ENCODE data around the gene ACTL6B. TPM values are rescaled to one million over a fixed set of nuclear protein-coding genes. Genes with fewer than 3 reads are reported as not detected.

The ACTL6B gene
- total RNA-seq, 1 donor from 2014 or later = not detected

DNA sequence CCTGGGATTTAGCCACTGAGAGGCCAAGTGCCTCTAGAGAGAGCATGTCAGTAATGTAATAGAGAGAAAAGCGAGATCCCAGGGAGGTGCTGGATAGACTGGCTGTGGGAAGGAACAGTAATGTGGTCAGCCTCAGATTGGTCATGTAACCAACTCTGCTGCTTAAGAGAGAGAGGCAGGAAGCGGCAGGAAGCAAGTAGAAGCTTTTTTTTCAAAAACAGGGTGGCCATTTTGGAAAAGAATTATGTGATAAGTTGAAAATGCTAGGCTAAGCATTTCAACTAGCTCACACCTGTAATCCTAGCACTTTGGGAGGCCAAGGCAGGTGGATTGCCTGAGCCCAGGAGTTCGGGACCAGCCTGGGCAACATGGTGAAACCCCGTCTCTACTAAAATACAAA is 57.8 kb downstream of the ACTL6B start:
- Mint-ChIP-seq H3K9me3 (ENCODE audit: low read depth) (no peaks in the 10 kb centered on the region), H3K4me3 (ENCODE audit: unreplicated experiment) (no peak overlapping the region), H3K27me3 (ENCODE audit: low read depth) (no peaks in the 10 kb centered on the region), H3K27ac (ENCODE audit: unreplicated experiment) (no peak overlapping the region), H3K36me3 (ENCODE audit: low read depth) (no peaks in the 10 kb centered on the region), H3K4me1 (ENCODE audit: low read depth) (peaks cover 18% of the 10 kb centered on the region)
- TF ChIP-seq CTCF (IDR thresholded peaks at IDR 0.05) = no peak
- no peak for DNase-seq (ENCODE audit: low spot score)

DNA sequence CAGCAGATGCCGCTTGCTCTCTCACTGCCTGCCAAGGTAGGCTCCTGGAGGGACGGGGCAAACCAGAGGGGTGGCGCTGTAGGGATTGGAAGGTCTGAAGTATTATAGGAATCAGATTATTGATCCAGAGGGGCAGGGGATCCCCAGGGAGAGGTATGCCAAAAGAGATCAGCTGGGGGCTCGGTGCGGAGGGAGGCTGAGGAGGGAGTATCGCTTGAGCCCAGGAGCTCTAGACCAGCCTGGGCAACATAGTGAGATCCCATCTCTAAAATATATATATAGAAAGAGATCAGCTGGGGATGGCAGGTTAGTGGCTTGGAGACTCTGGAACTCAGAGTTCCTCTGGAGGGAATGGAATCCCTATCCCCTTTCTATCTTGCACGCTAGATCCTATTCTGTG is 61.1 kb downstream of the ACTL6B start:
- Mint-ChIP-seq H3K27ac (ENCODE audit: unreplicated experiment) (no peak overlapping the region), H3K9me3 (ENCODE audit: low read depth) (no peaks in the 10 kb centered on the region), H3K27me3 (ENCODE audit: low read depth) (no peaks in the 10 kb centered on the region), H3K36me3 (ENCODE audit: low read depth) (no peaks in the 10 kb centered on the region), H3K4me1 (ENCODE audit: low read depth) (peaks cover 4% of the 10 kb centered on the region), H3K4me3 (ENCODE audit: unreplicated experiment) (no peak overlapping the region)
- no peak for DNase-seq (ENCODE audit: low spot score)
- no peak for TF ChIP-seq CTCF (IDR thresholded peaks at IDR 0.05)

Other genes starting within 250 kb of the ACTL6B start
- gene ZCWPW1, start 227.7 kb downstream of the ACTL6B start, total RNA-seq = 2.3 to 3.8 TPM (median 2.6 TPM) in 3 replicates
- 30.9 to 39.1 TPM (median 31.8 TPM) in 3 replicates for gene MEPCE, start 226.6 kb downstream of the ACTL6B start, total RNA-seq
- gene PPP1R35, start 220.0 kb downstream of the ACTL6B start, total RNA-seq = 20.5 to 23.0 TPM (median 21.0 TPM) in 3 replicates
- 0.42 to 0.87 TPM in 2 of 3 replicates, not detected in the other for gene SPACDR, start 192.2 kb downstream of the ACTL6B start, total RNA-seq
- gene TSC22D4, start 177.2 kb downstream of the ACTL6B start, total RNA-seq = 24.0 to 34.1 TPM (median 33.0 TPM) in 3 replicates
- gene NYAP1, start 172.5 kb downstream of the ACTL6B start, total RNA-seq = 0.77 to 0.95 TPM (median 0.87 TPM) in 3 replicates
- gene AGFG2, start 117.2 kb downstream of the ACTL6B start, total RNA-seq = 7.7 to 8.2 TPM (median 7.8 TPM) in 3 replicates
- gene SAP25, start 82.5 kb downstream of the ACTL6B start, total RNA-seq = 0.70 to 1.1 TPM in 2 of 3 replicates, not detected in the other
- gene LRCH4, start 70.3 kb downstream of the ACTL6B start, total RNA-seq = 42.0 to 45.8 TPM (median 43.9 TPM) in 3 replicates
- gene FBXO24, start 70.1 kb downstream of the ACTL6B start, total RNA-seq = 0.57 to 1.2 TPM (median 0.82 TPM) in 3 replicates
- gene PCOLCE, start 54.1 kb downstream of the ACTL6B start, total RNA-seq = 153 to 203 TPM (median 153 TPM) in 3 replicates
- 13.9 to 17.5 TPM (median 17.3 TPM) in 3 replicates for gene MOSPD3, start 43.9 kb downstream of the ACTL6B start, total RNA-seq
- gene TFR2, start 14.9 kb downstream of the ACTL6B start, total RNA-seq = 0.87 to 2.1 TPM (median 1.8 TPM) in 3 replicates
- 191 to 204 TPM (median 202 TPM) in 3 replicates for gene GNB2, start 17.3 kb upstream of the ACTL6B start, total RNA-seq
- gene GIGYF1, start 37.8 kb upstream of the ACTL6B start, total RNA-seq = 29.2 to 32.8 TPM (median 31.7 TPM) in 3 replicates
- 24.2 to 31.8 TPM (median 25.5 TPM) in 3 replicates for gene POP7, start 49.7 kb upstream of the ACTL6B start, total RNA-seq
- gene EPO, start 64.0 kb upstream of the ACTL6B start, total RNA-seq = not detected in 3 replicates
- not detected in 3 replicates for gene ZAN, start 77.1 kb upstream of the ACTL6B start, total RNA-seq
- 56.6 to 60.7 TPM (median 59.5 TPM) in 3 replicates for gene EPHB4, start 171.1 kb upstream of the ACTL6B start, total RNA-seq
- 23.5 to 26.6 TPM (median 26.0 TPM) in 3 replicates for gene SLC12A9, start 196.3 kb upstream of the ACTL6B start, total RNA-seq
- 91.6 to 104 TPM (median 98.4 TPM) in 3 replicates for gene TRIP6, start 210.9 kb upstream of the ACTL6B start, total RNA-seq
- gene SRRT, start 218.7 kb upstream of the ACTL6B start, total RNA-seq = 104 to 138 TPM (median 105 TPM) in 3 replicates
- gene UFSP1, start 233.3 kb upstream of the ACTL6B start, total RNA-seq = 4.1 to 5.0 TPM (median 4.3 TPM) in 3 replicates
- 1.4 to 2.9 TPM (median 2.6 TPM) in 3 replicates for gene ACHE, start 239.4 kb upstream of the ACTL6B start, total RNA-seq